ENCODE measurements around the gene PDZD2. TPM values are rescaled to one million over a fixed set of nuclear protein-coding genes. Genes with fewer than 3 reads are reported as not detected.

PDZD2 gene
- polyA plus RNA-seq, 1 donor from 2014 or later: 3.1 TPM

GRCh38 chr5:31964007-31964360 is 325.1 kb downstream of the PDZD2 start:
- Histone ChIP-seq H3F3A (ENCODE audit: insufficient read depth, low read length, poor library complexity, severe bottlenecking) (no peaks in the 10 kb centered on the region), H3K9ac (ENCODE audit: low read length) (no peak overlapping the region), H3K9me2 (ENCODE audit: insufficient read depth, low read length) (no peaks in the 10 kb centered on the region), H3K36me3 (ENCODE audit: insufficient read depth, low read length) (no peaks in the 10 kb centered on the region), H3K9me3 (ENCODE audit: low read length) (no peaks in the 10 kb centered on the region), H3K27me3 (ENCODE audit: insufficient read depth, low read depth, low read length) (no peaks in the 10 kb centered on the region), H3K4me3 (ENCODE audit: low read length) (no peak overlapping the region), H2AFZ (ENCODE audit: low read depth, low read length) (no peak overlapping the region), H4K20me1 (ENCODE audit: insufficient read depth) (no peaks in the 10 kb centered on the region), H3K4me2 (ENCODE audit: low read length) (no peak overlapping the region), H3K79me2 (replicated peaks; ENCODE audit: insufficient read depth, low read length) (no peaks in the 10 kb centered on the region), H3K27ac (ENCODE audit: low read length) (no peak overlapping the region)
- TF ChIP-seq MXI1 (conservative IDR thresholded peaks at IDR 0.05; ENCODE audit: poor library complexity, severe bottlenecking) (no peak), TAF1 (IDR thresholded peaks at IDR 0.05; ENCODE audit: low read depth) (no peak), EZH2 (IDR thresholded peaks at IDR 0.05; ENCODE audit: borderline replicate concordance, insufficient read depth, low read length, poor library complexity, severe bottlenecking) (no peak), POLR2AphosphoS5 (IDR thresholded peaks at IDR 0.05) (no peak)

- no peaks in the 10 kb centered on the region for H3K27me3 ChIP-seq (ENCODE audit: insufficient read depth, low read depth, low read length)
- H3K4me2 ChIP-seq (ENCODE audit: low read length): no peak overlapping the region
- no peak overlapping the region for H2AFZ ChIP-seq (ENCODE audit: low read depth, low read length)
- H3K27ac ChIP-seq (ENCODE audit: low read length): no peak overlapping the region
- no peak for TF ChIP-seq MXI1 (conservative IDR thresholded peaks at IDR 0.05; ENCODE audit: poor library complexity, severe bottlenecking)
- TF ChIP-seq EP300 (conservative IDR thresholded peaks at IDR 0.05; ENCODE audit: poor library complexity, severe bottlenecking): no peak
- TF ChIP-seq SMC3 (conservative IDR thresholded peaks at IDR 0.05; ENCODE audit: poor library complexity): no peak
- no peak for TF ChIP-seq REST (IDR thresholded peaks at IDR 0.05; ENCODE audit: borderline replicate concordance)
- no peak for TF ChIP-seq POLR2AphosphoS5 (IDR thresholded peaks at IDR 0.05)
- TF ChIP-seq RAD21 (conservative IDR thresholded peaks at IDR 0.05): no peak
- TF ChIP-seq TAF1 (IDR thresholded peaks at IDR 0.05; ENCODE audit: low read depth): no peak
- TF ChIP-seq EZH2 (IDR thresholded peaks at IDR 0.05; ENCODE audit: borderline replicate concordance, insufficient read depth, low read length, poor library complexity, severe bottlenecking): no peak
- TF ChIP-seq CTCF (IDR thresholded peaks at IDR 0.05; ENCODE audit: poor library complexity, severe bottlenecking): no peak
- H3K79me2 ChIP-seq (replicated peaks; ENCODE audit: insufficient read depth, low read length): no peaks in the 10 kb centered on the region
- no peaks in the 10 kb centered on the region for H3F3A ChIP-seq (ENCODE audit: insufficient read depth, low read length, poor library complexity, severe bottlenecking)
- H4K20me1 ChIP-seq (ENCODE audit: insufficient read depth): no peaks in the 10 kb centered on the region
- no peaks in the 10 kb centered on the region for H3K36me3 ChIP-seq (ENCODE audit: insufficient read depth, low read length)
- no peaks in the 10 kb centered on the region for H3K9me2 ChIP-seq (ENCODE audit: insufficient read depth, low read length)
- H3K4me3 ChIP-seq (ENCODE audit: low read length): no peak overlapping the region
- H3K9me3 ChIP-seq (ENCODE audit: low read length): no peaks in the 10 kb centered on the region
- no peak overlapping the region for H3K9ac ChIP-seq (ENCODE audit: low read length)
Observed at GRCh38 chr5:31965227-31965626, 326.3 kb downstream of the PDZD2 start.

GRCh38 chr5:31966936-31967335 is 328.0 kb downstream of the PDZD2 start:
- H3K4me2 ChIP-seq (ENCODE audit: low read length): no peak overlapping the region
- no peaks in the 10 kb centered on the region for H4K20me1 ChIP-seq (ENCODE audit: insufficient read depth)
- H3K36me3 ChIP-seq (ENCODE audit: insufficient read depth, low read length): no peaks in the 10 kb centered on the region
- no peaks in the 10 kb centered on the region for H3K79me2 ChIP-seq (replicated peaks; ENCODE audit: insufficient read depth, low read length)
- no peak overlapping the region for H3K9ac ChIP-seq (ENCODE audit: low read length)
- no peaks in the 10 kb centered on the region for H3K27me3 ChIP-seq (ENCODE audit: insufficient read depth, low read depth, low read length)
- H3K4me3 ChIP-seq (ENCODE audit: low read length): no peak overlapping the region
- H3K9me2 ChIP-seq (ENCODE audit: insufficient read depth, low read length): no peaks in the 10 kb centered on the region
- TF ChIP-seq REST (IDR thresholded peaks at IDR 0.05; ENCODE audit: borderline replicate concordance): no peak
- TF ChIP-seq EP300 (conservative IDR thresholded peaks at IDR 0.05; ENCODE audit: poor library complexity, severe bottlenecking): no peak
- TF ChIP-seq POLR2AphosphoS5 (IDR thresholded peaks at IDR 0.05): no peak
- no peak for TF ChIP-seq TAF1 (IDR thresholded peaks at IDR 0.05; ENCODE audit: low read depth)
- no peak for TF ChIP-seq CTCF (IDR thresholded peaks at IDR 0.05; ENCODE audit: poor library complexity, severe bottlenecking)
- TF ChIP-seq MXI1 (conservative IDR thresholded peaks at IDR 0.05; ENCODE audit: poor library complexity, severe bottlenecking): no peak
- TF ChIP-seq RAD21 (conservative IDR thresholded peaks at IDR 0.05): no peak
- TF ChIP-seq EZH2 (IDR thresholded peaks at IDR 0.05; ENCODE audit: borderline replicate concordance, insufficient read depth, low read length, poor library complexity, severe bottlenecking): no peak
- no peak overlapping the region for H2AFZ ChIP-seq (ENCODE audit: low read depth, low read length)
- no peaks in the 10 kb centered on the region for H3F3A ChIP-seq (ENCODE audit: insufficient read depth, low read length, poor library complexity, severe bottlenecking)
- no peaks in the 10 kb centered on the region for H3K9me3 ChIP-seq (ENCODE audit: low read length)
- no peak overlapping the region for H3K27ac ChIP-seq (ENCODE audit: low read length)
